Measurements from ENCODE around the gene TGFB1.
"Not testable (repeated sequence)": the region's sequence is repeated elsewhere in the genome, so short reads cannot be mapped to it uniquely, and the experiment has no call there.

The TGFB1 gene

GRCh38 chr19:41369769-41370168, 16.0 kb upstream of the TGFB1 start:
- no peak for DNase-seq (ENCODE audit: low read depth in 2 of 2)

GRCh38 chr19:41367848-41368301, 14.2 kb upstream of the TGFB1 start:
- no peak for DNase-seq (ENCODE audit: low read depth in 2 of 2)

GRCh38 chr19:41366089-41366488, 12.4 kb upstream of the TGFB1 start:
- no peak for DNase-seq (ENCODE audit: low read depth in 2 of 2)

GRCh38 chr19:41364524-41365391, 11.0 kb upstream of the TGFB1 start:
- no peak for DNase-seq (ENCODE audit: low read depth in 2 of 2)

- peak; percentile 92 to 96 for DNase-seq (ENCODE audit: low read depth in 2 of 2)
These were observed 10.2 kb upstream of the TGFB1 start, which contains the start of gene B9D2 for GRCh38 chr19:41363753-41364523. B9D2 (minus strand) TSS chr19:41364149; CDS start chr19:41363519, 630 bp downstream.

GRCh38 chr19:41363371-41363752, 9.6 kb upstream of the TGFB1 start:
- no peak for DNase-seq (ENCODE audit: low read depth in 2 of 2)

GRCh38 chr19:41362143-41362847, 8.6 kb upstream of the TGFB1 start:
- no peak for DNase-seq (ENCODE audit: low read depth in 2 of 2)

GRCh38 chr19:41359741-41360140, 6.0 kb upstream of the TGFB1 start:
- no peak for DNase-seq (ENCODE audit: low read depth in 2 of 2)

GRCh38 chr19:41357746-41358145, 4.0 kb upstream of the TGFB1 start:
- DNase-seq (ENCODE audit: low read depth in 2 of 2): no peak

- no peak for DNase-seq (ENCODE audit: low read depth in 2 of 2)
These were observed 3.4 kb upstream of the TGFB1 start for GRCh38 chr19:41356984-41357739.

GRCh38 chr19:41355802-41356201, 2.1 kb upstream of the TGFB1 start:
- DNase-seq (ENCODE audit: low read depth in 2 of 2): no peak

GRCh38 chr19:41355035-41355434, 1.3 kb upstream of the TGFB1 start:
- DNase-seq (ENCODE audit: low read depth in 2 of 2): no peak

- no peak for DNase-seq (ENCODE audit: low read depth in 2 of 2)
These were observed 726 bp upstream of the TGFB1 start for GRCh38 chr19:41354343-41354953.

GRCh38 chr19:41352609-41353465, 885 bp downstream of the TGFB1 start:
- peak; percentile 70 to 76 for DNase-seq (ENCODE audit: low read depth in 2 of 2)

GRCh38 chr19:41352279-41352608, 1.5 kb downstream of the TGFB1 start:
- DNase-seq (ENCODE audit: low read depth in 2 of 2): no peak

- peak; percentile 74 to 83 for DNase-seq (ENCODE audit: low read depth in 2 of 2)
These were observed 2.1 kb downstream of the TGFB1 start for GRCh38 chr19:41351339-41352245.

GRCh38 chr19:41350735-41351338, 2.9 kb downstream of the TGFB1 start:
- DNase-seq (ENCODE audit: low read depth in 2 of 2): no peak

GRCh38 chr19:41346916-41347315, 6.8 kb downstream of the TGFB1 start:
- DNase-seq (ENCODE audit: low read depth in 2 of 2): not testable (repeated sequence)

GRCh38 chr19:41344162-41344561, 9.6 kb downstream of the TGFB1 start:
- no peak for DNase-seq (ENCODE audit: low read depth in 2 of 2)

All from stimulated activated CD8-positive, alpha-beta memory T cell treated with anti-CD3 and anti-CD28 coated beads, Interleukin-2, amount 100 ng/mL, for 48 hours (primary cell).